Ishikawa (cell line): ENCODE data around the gene MXRA8.

Experiments used
- CEBPB ChIP-seq: IDR thresholded peaks from 2 replicates; pipeline ENCODE4 v1.6.1; 2012
- CREB1 ChIP-seq: IDR thresholded peaks from 2 replicates; pipeline ENCODE4 v1.6.1; 2012; ENCODE audit warnings: low read depth
- EGR1 ChIP-seq: IDR thresholded peaks from 2 replicates; pipeline ENCODE4 v1.6.1; 2012
- EP300 ChIP-seq: IDR thresholded peaks from 2 replicates; pipeline ENCODE4 v1.6.1; 2012; ENCODE audit warnings: borderline replicate concordance
- FOXM1 ChIP-seq: IDR thresholded peaks from 2 replicates; pipeline ENCODE4 v1.6.1; 2012; ENCODE audit warnings: low read depth, borderline replicate concordance
- NFIC ChIP-seq: IDR thresholded peaks from 2 replicates; pipeline ENCODE4 v1.6.1; 2012
- RAD21 ChIP-seq: IDR thresholded peaks from 2 replicates; pipeline ENCODE4 v1.6.1; 2012; ENCODE audit warnings: low read depth
- TAF1 ChIP-seq: IDR thresholded peaks from 2 replicates; pipeline ENCODE4 v1.6.1; 2012; ENCODE audit warnings: low read depth, mild to moderate bottlenecking
- TCF12 ChIP-seq: IDR thresholded peaks from 2 replicates; pipeline ENCODE4 v1.6.1; 2012; ENCODE audit warnings: low read depth
- TEAD4 ChIP-seq: IDR thresholded peaks from 2 replicates; pipeline ENCODE4 v1.6.1; 2012
- YY1 ChIP-seq: IDR thresholded peaks from 2 replicates; pipeline ENCODE4 v1.6.1; 2012; ENCODE audit warnings: low read depth
- ZBTB7A ChIP-seq: IDR thresholded peaks from 2 replicates; pipeline ENCODE4 v1.6.1; 2012; ENCODE audit warnings: low read depth
- TF ChIP-seq, protein P1 (sequence below): IDR thresholded peaks from 2 replicates; pipeline ENCODE4 v1.6.1; 2012
- TF ChIP-seq, protein P2 (sequence below): IDR thresholded peaks from 2 replicates; pipeline ENCODE4 v1.6.1; 2012; ENCODE audit warnings: low read depth, mild to moderate bottlenecking
- TF ChIP-seq, protein P3 (sequence below): IDR thresholded peaks from 2 replicates; pipeline ENCODE4 v1.6.1; 2012

MXRA8 gene

DNA sequence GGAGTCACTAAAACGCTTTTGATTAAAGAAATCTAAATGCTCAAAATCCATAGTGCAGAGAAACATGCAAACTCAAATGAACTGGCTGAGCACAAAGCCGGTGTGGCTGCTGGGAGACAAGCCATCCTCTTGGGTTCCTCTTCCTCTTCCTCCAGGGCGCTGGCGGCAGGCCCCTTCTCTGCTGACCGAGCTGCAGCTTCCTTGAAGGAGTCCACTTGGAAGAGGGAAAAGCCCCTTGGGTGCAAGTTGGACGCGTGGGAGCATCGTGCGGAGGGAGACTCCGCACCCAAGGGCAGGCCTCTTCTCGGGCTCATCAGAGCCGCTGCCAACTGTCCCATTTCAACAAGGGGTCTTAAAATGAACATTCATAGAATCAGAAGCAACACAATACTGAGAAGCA lies 32.9 kb upstream of the MXRA8 start:
- TF ChIP-seq, protein P1, sequence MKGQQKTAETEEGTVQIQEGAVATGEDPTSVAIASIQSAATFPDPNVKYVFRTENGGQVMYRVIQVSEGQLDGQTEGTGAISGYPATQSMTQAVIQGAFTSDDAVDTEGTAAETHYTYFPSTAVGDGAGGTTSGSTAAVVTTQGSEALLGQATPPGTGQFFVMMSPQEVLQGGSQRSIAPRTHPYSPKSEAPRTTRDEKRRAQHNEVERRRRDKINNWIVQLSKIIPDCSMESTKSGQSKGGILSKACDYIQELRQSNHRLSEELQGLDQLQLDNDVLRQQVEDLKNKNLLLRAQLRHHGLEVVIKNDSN: no peak
- TF ChIP-seq FOXM1: no peak
- TF ChIP-seq EGR1: no peak

DNA sequence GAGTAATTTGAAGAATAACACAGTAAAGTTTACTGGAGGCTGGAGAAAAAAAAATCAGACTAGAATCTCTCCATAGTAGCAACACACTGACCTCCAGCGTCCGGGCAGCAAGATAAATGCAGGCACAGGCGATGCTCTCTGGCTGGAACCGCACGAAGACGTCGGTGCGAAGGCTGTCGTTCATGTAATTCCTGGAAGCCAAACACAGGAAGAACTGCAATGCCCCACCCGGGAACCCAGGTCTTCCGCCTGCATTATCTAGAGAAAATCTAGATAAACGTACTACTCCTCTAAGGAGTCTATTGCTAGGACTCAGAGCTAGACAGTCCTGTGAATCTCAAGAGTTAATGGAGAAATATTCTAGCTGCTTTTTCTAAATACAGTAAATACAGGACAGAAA lies 32.3 kb upstream of the MXRA8 start:
- TF ChIP-seq, protein P2, sequence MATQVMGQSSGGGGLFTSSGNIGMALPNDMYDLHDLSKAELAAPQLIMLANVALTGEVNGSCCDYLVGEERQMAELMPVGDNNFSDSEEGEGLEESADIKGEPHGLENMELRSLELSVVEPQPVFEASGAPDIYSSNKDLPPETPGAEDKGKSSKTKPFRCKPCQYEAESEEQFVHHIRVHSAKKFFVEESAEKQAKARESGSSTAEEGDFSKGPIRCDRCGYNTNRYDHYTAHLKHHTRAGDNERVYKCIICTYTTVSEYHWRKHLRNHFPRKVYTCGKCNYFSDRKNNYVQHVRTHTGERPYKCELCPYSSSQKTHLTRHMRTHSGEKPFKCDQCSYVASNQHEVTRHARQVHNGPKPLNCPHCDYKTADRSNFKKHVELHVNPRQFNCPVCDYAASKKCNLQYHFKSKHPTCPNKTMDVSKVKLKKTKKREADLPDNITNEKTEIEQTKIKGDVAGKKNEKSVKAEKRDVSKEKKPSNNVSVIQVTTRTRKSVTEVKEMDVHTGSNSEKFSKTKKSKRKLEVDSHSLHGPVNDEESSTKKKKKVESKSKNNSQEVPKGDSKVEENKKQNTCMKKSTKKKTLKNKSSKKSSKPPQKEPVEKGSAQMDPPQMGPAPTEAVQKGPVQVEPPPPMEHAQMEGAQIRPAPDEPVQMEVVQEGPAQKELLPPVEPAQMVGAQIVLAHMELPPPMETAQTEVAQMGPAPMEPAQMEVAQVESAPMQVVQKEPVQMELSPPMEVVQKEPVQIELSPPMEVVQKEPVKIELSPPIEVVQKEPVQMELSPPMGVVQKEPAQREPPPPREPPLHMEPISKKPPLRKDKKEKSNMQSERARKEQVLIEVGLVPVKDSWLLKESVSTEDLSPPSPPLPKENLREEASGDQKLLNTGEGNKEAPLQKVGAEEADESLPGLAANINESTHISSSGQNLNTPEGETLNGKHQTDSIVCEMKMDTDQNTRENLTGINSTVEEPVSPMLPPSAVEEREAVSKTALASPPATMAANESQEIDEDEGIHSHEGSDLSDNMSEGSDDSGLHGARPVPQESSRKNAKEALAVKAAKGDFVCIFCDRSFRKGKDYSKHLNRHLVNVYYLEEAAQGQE: no peak
- TF ChIP-seq CREB1 (no peak), TAF1 (no peak), EGR1 (no peak)

DNA sequence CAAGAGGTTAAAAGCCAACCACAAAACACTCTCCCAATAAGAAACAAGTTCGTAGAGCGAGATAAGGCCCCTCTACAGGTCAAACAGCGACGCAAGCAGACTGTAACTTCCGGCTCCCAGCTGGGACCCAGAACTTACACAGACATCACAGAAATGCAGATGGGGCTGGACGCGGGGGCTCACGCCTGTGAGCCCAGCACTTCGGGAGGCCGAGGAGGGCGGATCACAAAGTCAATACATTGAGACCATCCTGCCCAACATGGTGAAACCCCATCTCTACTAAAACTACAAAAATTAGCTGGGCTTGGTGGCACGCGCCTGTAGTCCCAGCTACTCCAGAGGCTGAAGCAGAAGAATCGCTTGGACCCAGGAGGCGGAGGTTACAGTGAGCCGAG lies 29.7 kb upstream of the MXRA8 start:
- TF ChIP-seq CEBPB (no peak), YY1 (no peak), EGR1 (no peak), EP300 (no peak), TAF1 (no peak), NFIC (no peak), CREB1 (no peak), FOXM1 (no peak), TCF12 (no peak)
- TF ChIP-seq, protein P1: no peak
- TF ChIP-seq, protein P2: no peak

DNA sequence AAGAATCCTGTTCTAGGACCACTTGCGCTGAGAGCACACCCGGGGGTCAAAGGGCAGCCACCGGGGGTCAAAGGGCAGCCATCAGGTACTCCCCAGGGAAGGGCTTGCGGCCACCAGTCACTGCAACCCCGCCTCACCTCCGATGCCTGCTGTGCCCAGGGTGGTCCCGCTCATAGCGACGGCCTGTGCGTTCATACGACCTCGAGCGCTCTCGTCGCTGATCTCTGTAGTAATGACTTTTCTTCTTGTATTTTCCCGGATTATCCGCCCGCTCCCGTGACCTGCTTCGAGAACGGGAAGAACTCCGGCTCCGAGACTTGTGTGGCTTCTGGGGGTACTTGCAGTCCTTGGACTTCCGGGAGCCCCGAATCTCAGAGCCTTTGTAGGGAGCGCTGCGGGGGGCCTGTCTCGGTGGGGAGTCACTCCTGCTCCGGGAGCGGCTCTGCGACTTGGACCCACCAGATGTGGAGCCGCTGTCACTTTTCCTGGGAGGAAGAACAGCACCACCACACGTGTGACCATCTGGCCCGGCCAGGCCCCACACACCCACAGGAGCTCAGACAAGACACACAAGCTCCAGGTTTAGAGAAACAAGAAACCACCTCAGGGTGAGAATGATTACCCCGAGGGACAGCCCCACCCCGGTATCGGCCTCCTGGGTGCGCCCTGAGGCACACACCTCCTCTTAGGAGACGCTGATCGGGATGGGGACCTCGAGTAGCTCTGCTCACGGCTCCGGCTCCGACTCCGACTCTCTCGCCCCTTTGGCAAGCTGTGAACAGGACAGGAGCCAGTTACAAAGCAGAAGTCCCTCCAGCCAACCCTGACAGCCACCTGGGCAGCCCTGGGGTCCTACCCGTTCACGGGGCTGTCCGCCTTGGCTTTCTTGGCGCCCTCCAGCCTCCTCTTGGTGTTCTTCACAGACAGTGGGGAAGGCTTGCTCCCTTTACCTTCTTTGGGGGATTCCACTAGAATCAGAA lies 29.0 kb upstream of the MXRA8 start:
- TF ChIP-seq TAF1: no peak
- no peak for TF ChIP-seq CREB1

DNA sequence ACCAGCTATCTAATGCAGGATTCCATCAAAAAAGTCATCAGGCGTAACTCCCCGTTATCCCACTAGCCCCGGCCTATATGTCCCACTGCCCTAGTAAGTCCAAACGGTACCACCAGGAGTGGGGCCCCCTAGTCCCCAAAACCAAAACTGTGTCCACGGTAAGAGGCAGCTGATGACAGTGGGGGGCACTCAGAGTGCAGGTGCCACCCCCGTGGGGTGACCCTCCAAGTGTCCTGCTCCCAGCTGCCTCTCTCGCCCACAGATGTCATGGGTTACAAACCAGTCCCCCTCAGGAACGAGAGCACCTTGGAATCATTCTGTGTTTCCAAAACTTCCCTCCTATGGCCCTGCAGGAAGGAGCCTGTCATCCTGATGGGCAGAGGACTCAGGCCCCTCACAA lies 27.6 kb upstream of the MXRA8 start:
- no peak for TF ChIP-seq YY1
- TF ChIP-seq TCF12: no peak
- no peak for TF ChIP-seq ZBTB7A

DNA sequence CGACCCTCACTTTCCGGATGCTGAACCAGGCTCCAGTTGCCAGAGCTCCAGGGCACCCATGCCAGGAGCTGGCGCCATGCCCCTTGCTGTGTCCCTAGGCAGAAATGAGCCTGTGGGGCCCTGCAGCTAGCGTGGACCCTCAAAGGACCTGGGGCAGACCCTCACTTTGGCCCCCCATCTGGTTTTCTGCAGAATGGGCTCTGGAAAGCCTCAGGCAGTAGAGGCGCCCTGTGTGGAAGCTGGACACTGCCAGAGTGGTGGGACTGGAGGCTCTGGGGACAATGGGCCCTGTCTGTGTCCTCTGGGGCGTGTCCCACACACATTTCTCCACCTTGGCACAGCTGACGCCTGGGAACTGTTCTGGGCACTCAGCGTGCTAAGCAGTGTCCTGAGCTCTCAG lies 22.9 kb upstream of the MXRA8 start:
- TF ChIP-seq TAF1 (no peak), EP300 (no peak), FOXM1 (no peak), YY1 (no peak), TEAD4 (no peak), TCF12 (no peak)
- TF ChIP-seq, protein P3, sequence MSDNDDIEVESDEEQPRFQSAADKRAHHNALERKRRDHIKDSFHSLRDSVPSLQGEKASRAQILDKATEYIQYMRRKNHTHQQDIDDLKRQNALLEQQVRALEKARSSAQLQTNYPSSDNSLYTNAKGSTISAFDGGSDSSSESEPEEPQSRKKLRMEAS: no peak

DNA sequence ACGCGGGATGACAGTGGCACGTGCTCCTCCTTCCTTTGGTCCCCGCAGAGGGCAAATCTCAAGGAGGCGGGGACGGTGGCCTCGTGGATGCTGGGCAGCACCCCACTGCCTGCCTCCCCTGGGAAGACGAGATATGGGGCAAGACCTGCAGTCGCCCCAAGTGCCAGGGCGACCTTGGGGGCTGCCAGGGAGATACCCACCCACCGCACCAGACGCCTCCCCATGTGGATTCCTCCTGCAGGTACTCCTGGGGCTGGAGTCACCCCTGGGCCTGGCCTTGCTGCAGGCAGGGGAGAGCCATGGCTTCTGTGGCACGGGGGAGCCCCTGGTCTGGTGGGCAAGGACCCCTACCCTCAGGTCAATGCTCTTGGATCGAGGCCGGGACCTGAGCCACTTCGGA lies 22.5 kb upstream of the MXRA8 start:
- TF ChIP-seq CREB1 (no peak), RAD21 (no peak), ZBTB7A (no peak), TEAD4 (no peak), NFIC (no peak), FOXM1 (no peak), EP300 (no peak), TCF12 (no peak), CEBPB (no peak), YY1 (no peak), TAF1 (no peak), EGR1 (no peak)
- TF ChIP-seq, protein P3: no peak
- TF ChIP-seq, protein P1: no peak
- TF ChIP-seq, protein P2: no peak
